ENCODE results near the gene LAMB3. TPM values are rescaled to one million over a fixed set of nuclear protein-coding genes. Genes with fewer than 3 reads are reported as not detected.
"Not testable (repeated sequence)": the region's sequence is repeated elsewhere in the genome, so short reads cannot be mapped to it uniquely, and the experiment has no call there.

LAMB3 gene
- total RNA-seq (2021) (90.0 and 142 TPM in 2 replicates), Bru-seq, nascent RNA (percentile 96 among the genes with signal in this experiment), BruChase-seq, experiment 1, labeled RNA remaining after a 2-hour chase (percentile 93 among the genes with signal in this experiment), BruChase-seq, experiment 2, labeled RNA remaining after a 6-hour chase (percentile 96 among the genes with signal in this experiment)
- long read RNA-seq, full-length matches to known transcripts = 51 of 91 reads
- long read RNA-seq, partial matches to known transcripts = 11 of 91 reads
- long read RNA-seq, other reads (novel, unspliced or antisense) = 29 of 91 reads

GRCh38 chr1:209652121-209652735 is at the start of gene LAMB3:
Gene LAMB3 (minus strand): TSS chr1:209652425. CDS start chr1:209650944, 1,481 bp downstream.
- intact Hi-C loops (cut with micrococcal nuclease; ENCODE audit: unreplicated experiment) = loop anchor here (2.0 to 10.0 kb wide), 7 partner anchors 41 to 945 kb away; partner anchors contain the start of gene C1orf74
- H3K27me3 ChIP-seq (ENCODE audit: insufficient read depth, low read depth) = no peaks in the 10 kb centered on the region
- peak within 1 kb of the TSS; percentile 76 for H3K4me3 ChIP-seq
- ChIA-PET CTCF (interaction anchor here (0.7 to 1.2 kb wide), 4 partner anchors 8 to 50 kb away, joined by 3 to 4 read pairs (median 3); no protein-coding TSS in a partner anchor), POLR2A (ENCODE audit: unreplicated experiment) (interaction anchor here (0.5 to 1.9 kb wide), 14 partner anchors 9 to 1523 kb away, joined by 3 to 24 read pairs (median 6); partner anchors contain the start of genes C1orf74 and IRF6)
- DNase-seq = peak; percentile 81 to 88
- no TSS peak for BruUV-seq (replicated peaks)
- peaks cover 38% of the 10 kb centered on the region for H3K79me2 ChIP-seq (ENCODE audit: low read depth)
- TF ChIP-seq CTCF (conservative IDR thresholded peaks at IDR 0.05) (no peak), EZH2 (IDR thresholded peaks at IDR 0.05; ENCODE audit: low read depth) (no peak)
- H3K4me2 ChIP-seq = peak within 1 kb of the TSS; percentile 95
- peak within 1 kb of the TSS; percentile 98 for H3K27ac ChIP-seq
- H3K9me3 ChIP-seq (ENCODE audit: insufficient read depth, low read depth) = no peaks in the 10 kb centered on the region
- H3K36me3 ChIP-seq (ENCODE audit: low read depth) = peaks cover 3% of the 10 kb centered on the region; the same call in 1 of the 2 replicates
- H3K4me1 ChIP-seq (replicated peaks; ENCODE audit: insufficient read depth) = peaks cover 97% of the 10 kb centered on the region
- no peaks in the 10 kb centered on the region for H4K20me1 ChIP-seq (ENCODE audit: insufficient read depth)
- H2AFZ ChIP-seq = no peak within 1 kb of the TSS
- H3K9me2 ChIP-seq (ENCODE audit: insufficient read depth) = no peaks in the 10 kb centered on the region
- H3F3A ChIP-seq (ENCODE audit: insufficient read depth, low read depth) = peaks cover 62% of the 10 kb centered on the region

GRCh38 chr1:209700686-209701085 is 48.5 kb upstream of the LAMB3 start:
- H3K9me3 ChIP-seq (ENCODE audit: insufficient read depth, low read depth); H3K9me2 ChIP-seq (ENCODE audit: insufficient read depth); DNase-seq; H3K4me3 ChIP-seq; POLR2A ChIA-PET (ENCODE audit: unreplicated experiment); H3K79me2 ChIP-seq (ENCODE audit: low read depth); intact Hi-C loops (cut with micrococcal nuclease; ENCODE audit: unreplicated experiment); BruUV-seq (replicated peaks); H3F3A ChIP-seq (ENCODE audit: insufficient read depth, low read depth); H2AFZ ChIP-seq; H3K4me2 ChIP-seq; H3K27ac ChIP-seq; H3K36me3 ChIP-seq (ENCODE audit: low read depth); CTCF ChIA-PET; H3K27me3 ChIP-seq (ENCODE audit: insufficient read depth, low read depth); H3K4me1 ChIP-seq (replicated peaks; ENCODE audit: insufficient read depth); H4K20me1 ChIP-seq (ENCODE audit: insufficient read depth): not testable (repeated sequence)

- Histone ChIP-seq H3K4me1 (replicated peaks; ENCODE audit: insufficient read depth) (no peaks in the 10 kb centered on the region), H2AFZ (no peak overlapping the region), H3F3A (ENCODE audit: insufficient read depth, low read depth) (no peaks in the 10 kb centered on the region), H3K4me3 (no peak overlapping the region), H3K27me3 (ENCODE audit: insufficient read depth, low read depth) (no peaks in the 10 kb centered on the region), H4K20me1 (ENCODE audit: insufficient read depth) (no peaks in the 10 kb centered on the region), H3K27ac (no peak overlapping the region), H3K4me2 (no peak overlapping the region), H3K79me2 (ENCODE audit: low read depth) (no peaks in the 10 kb centered on the region), H3K9me2 (ENCODE audit: insufficient read depth) (no peaks in the 10 kb centered on the region), H3K36me3 (ENCODE audit: low read depth) (no peaks in the 10 kb centered on the region), H3K9me3 (ENCODE audit: insufficient read depth, low read depth) (no peaks in the 10 kb centered on the region)
- no TSS peak for BruUV-seq (replicated peaks)
- intact Hi-C loops (cut with micrococcal nuclease; ENCODE audit: unreplicated experiment) = no loop called here
- ChIA-PET CTCF (interaction anchor here (0.6 kb wide), 1 partner anchor 73 kb away, joined by 3 read pairs; no protein-coding TSS in a partner anchor), POLR2A (ENCODE audit: unreplicated experiment) (no interaction called here)
- no peak for DNase-seq
- TF ChIP-seq CTCF (conservative IDR thresholded peaks at IDR 0.05) (no peak), EZH2 (IDR thresholded peaks at IDR 0.05; ENCODE audit: low read depth) (no peak)
Measured at GRCh38 chr1:209697126-209697525, 44.9 kb upstream of the LAMB3 start.

Data from PC-9 (cell line).